ENCODE results near the gene NELFA. TPM values are rescaled to one million over a fixed set of nuclear protein-coding genes. Genes with fewer than 3 reads are reported as not detected.

NELFA gene
- total and polyA plus RNA-seq, 2 donors, result 10.9 to 37.2 TPM

DNA sequence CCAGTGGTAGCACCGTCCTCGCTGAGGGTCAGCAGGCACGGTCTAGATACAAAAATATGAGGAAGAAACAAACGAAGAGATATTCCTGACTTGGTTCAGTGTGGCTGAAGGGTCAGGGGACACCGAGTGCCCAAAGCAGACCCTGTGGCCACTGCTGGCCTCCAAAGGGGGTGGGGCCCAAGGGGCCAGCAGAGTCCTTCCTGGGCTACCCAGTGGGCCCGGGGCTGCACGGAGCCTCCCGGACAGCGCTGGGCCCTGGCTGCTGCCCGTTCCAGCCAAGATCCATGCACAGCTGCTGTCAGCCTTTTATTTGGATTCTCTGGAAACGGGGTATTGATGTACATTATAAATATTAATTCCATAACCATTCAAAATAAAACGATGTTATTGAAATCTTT lies 20.4 kb downstream of the NELFA start:
- Histone ChIP-seq H3K36me3 (ENCODE audit: control insufficient read depth in 2 of 2, insufficient read depth in 2 of 2, low read length in 1 of 2) (peaks cover 73 to 81% of the 10 kb centered on the region in 2 donors), H3K27me3 (ENCODE audit: control insufficient read depth in 2 of 2, insufficient read depth in 1 of 2, low read length in 1 of 2) (no peaks in the 10 kb centered on the region), H3K4me3 (ENCODE audit: low read length in 2 of 2) (no peak overlapping the region), H3K4me1 (ENCODE audit: control insufficient read depth in 2 of 2, insufficient read depth in 2 of 2, low read length in 2 of 2) (no peaks in the 10 kb centered on the region), H3K27ac (ENCODE audit: low read depth in 1 of 2, low read length in 1 of 2) (no peak overlapping the region), H3K9me3 (ENCODE audit: control insufficient read depth in 2 of 2, insufficient read depth in 1 of 2, low read length in 1 of 2) (no peaks in the 10 kb centered on the region)
- 99% methylated on average over 12 of the region's 12 CpGs for WGBS
- no peak for DNase-seq (ENCODE audit: low read depth in 6 of 9, low spot score in 9 of 9)

DNA sequence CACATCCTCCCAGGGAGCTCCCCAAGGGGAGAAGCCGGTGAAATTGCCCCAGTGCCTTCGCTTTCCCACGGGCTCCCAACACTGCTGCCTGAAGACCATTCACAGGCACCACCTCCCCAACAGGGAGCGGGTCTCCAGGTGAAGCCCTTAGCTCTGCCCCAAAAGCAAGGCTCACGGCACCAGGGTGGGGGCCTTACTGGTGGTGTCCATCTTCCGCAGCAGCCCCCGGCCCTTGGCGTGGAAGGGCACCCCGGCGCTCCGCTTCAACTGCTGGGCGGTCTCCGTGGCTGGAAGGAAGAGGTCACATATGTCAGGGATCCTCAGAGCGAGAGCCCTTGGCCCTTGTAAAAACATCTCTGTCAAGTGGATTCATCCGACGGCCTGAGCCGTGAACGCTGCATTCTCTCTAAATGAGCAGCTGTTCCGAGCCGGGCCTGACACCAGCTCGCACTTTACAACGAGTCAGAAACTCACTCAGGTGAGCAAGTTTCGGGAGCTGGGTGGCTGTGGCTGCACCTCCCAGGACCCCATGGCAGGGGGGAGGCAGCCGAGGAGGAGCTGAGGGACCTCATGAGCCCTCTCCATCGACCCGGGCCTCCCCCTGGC lies 20.9 kb downstream of the NELFA start:
- DNase-seq (ENCODE audit: low read depth in 6 of 9, low spot score in 9 of 9), result no peak
- WGBS, result 98% methylated on average over 26 of the region's 26 CpGs
- H3K27me3 ChIP-seq (ENCODE audit: control insufficient read depth in 2 of 2, insufficient read depth in 1 of 2, low read length in 1 of 2), result no peaks in the 10 kb centered on the region
- H3K4me1 ChIP-seq (ENCODE audit: control insufficient read depth in 2 of 2, insufficient read depth in 2 of 2, low read length in 2 of 2), result no peaks in the 10 kb centered on the region
- H3K36me3 ChIP-seq (ENCODE audit: control insufficient read depth in 2 of 2, insufficient read depth in 2 of 2, low read length in 1 of 2), result peaks cover 78 to 86% of the 10 kb centered on the region in 2 donors
- H3K9me3 ChIP-seq (ENCODE audit: control insufficient read depth in 2 of 2, insufficient read depth in 1 of 2, low read length in 1 of 2), result no peaks in the 10 kb centered on the region
- no peak overlapping the region for H3K4me3 ChIP-seq (ENCODE audit: low read length in 2 of 2)
- H3K27ac ChIP-seq (ENCODE audit: low read depth in 1 of 2, low read length in 1 of 2), result no peak overlapping the region

DNA sequence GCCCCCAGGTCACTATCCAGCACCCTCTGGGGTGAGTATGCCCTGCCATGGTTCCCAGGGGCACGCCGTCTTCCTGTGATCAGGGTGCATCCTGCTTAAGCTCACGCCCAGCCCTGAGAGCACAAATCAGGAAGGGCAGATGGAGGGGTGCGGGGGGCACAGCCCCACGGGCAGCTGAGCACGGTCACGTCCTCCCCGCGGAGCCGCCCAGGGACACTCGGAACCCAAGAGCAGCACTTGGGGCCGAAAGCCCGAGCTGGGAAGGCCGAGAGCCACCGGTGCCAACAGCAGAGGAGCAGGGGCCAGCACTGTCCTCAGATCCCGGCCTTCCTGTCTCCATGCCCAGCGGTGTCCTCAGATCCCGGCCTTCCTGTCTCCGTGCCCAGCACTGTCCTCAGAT lies 21.5 kb downstream of the NELFA start:
- peaks cover 83 to 91% of the 10 kb centered on the region in 2 donors for H3K36me3 ChIP-seq (ENCODE audit: control insufficient read depth in 2 of 2, insufficient read depth in 2 of 2, low read length in 1 of 2)
- H3K27me3 ChIP-seq (ENCODE audit: control insufficient read depth in 2 of 2, insufficient read depth in 1 of 2, low read length in 1 of 2), result no peaks in the 10 kb centered on the region
- H3K4me3 ChIP-seq (ENCODE audit: low read length in 2 of 2), result no peak overlapping the region
- WGBS, result 97% methylated on average over 19 of the region's 19 CpGs
- DNase-seq (ENCODE audit: low read depth in 6 of 9, low spot score in 9 of 9), result no peak
- H3K27ac ChIP-seq (ENCODE audit: low read depth in 1 of 2, low read length in 1 of 2), result no peak overlapping the region
- H3K4me1 ChIP-seq (ENCODE audit: control insufficient read depth in 2 of 2, insufficient read depth in 2 of 2, low read length in 2 of 2), result no peaks in the 10 kb centered on the region
- H3K9me3 ChIP-seq (ENCODE audit: control insufficient read depth in 2 of 2, insufficient read depth in 1 of 2, low read length in 1 of 2), result no peaks in the 10 kb centered on the region

DNA sequence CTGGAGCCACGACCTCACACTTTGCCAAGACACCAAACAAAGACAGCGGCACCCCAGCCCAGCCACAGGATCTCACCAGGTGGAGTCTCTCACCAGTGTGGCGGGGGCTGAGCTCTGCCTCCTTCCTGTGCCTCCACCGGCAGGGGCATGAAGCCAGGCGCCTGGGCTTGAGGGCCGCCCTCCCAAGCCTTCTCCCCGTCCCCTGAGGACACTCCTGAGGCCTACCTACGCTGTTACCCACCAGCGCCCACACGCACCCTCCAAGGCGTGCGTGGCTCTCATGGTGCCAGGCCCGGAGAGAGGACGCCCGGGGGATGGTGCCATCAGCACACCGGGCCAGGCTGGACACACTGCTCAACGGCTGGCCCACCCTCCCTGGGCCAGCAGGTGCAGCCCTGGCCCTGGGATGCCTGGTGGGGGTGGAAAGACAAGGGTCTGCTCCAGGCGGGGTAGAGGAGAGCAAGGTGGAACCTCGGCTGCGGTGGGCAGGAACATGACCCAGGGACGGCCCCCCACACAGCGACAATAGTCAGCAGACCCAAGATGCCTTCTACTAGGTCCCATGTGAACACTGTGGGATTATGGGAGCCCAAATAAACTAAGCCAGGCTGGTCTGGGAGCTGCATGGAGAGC lies 22.1 kb downstream of the NELFA start:
- no peaks in the 10 kb centered on the region for H3K4me1 ChIP-seq (ENCODE audit: control insufficient read depth in 2 of 2, insufficient read depth in 2 of 2, low read length in 2 of 2)

DNA sequence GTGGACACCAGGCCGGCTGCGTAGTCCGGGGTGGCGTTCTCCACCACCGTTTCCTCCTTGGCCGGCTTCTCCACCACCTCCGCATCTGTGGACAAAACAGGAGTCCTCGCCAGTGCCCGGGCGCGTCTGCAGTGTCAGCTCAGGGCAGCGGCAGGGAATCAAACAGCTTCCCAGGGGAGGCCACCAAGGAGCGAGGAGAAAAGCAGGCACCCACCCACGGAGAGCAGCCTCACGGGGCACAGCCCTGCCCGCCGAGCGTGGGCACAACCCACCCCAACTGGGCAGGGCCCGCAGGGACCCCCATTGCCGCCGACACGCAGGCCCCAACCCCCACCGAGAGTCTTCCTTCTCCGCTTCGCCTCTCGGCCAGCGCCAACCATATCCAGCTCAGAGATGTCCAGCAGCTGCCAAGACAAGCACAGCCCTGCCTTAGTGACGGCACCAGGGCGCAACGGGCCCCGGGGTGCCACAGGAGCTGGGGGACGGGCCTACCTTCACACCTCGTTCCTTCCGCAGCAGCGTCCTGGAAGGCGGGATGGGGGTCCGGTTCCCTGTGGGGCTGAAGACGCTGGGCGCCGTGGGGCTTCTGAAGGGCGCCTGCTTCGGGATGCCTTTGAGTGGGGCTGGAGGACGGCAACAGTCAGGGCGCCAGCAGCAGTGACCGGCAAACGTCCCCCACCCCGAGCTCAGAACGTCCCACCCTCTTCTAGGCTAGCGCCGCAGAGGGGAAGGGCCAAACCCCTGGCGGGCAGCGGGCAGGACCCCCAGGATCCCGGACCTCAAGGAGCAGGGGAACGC lies 22.8 kb downstream of the NELFA start:
- peaks cover 85 to 96% of the 10 kb centered on the region in 2 donors for H3K36me3 ChIP-seq (ENCODE audit: control insufficient read depth in 2 of 2, insufficient read depth in 2 of 2, low read length in 1 of 2)

More for the DNA sequence above, 22.1 kb downstream of the NELFA start:
- Histone ChIP-seq H3K4me3 (ENCODE audit: low read length in 2 of 2) (no peak overlapping the region), H3K27ac (ENCODE audit: low read depth in 1 of 2, low read length in 1 of 2) (no peak overlapping the region), H3K27me3 (ENCODE audit: control insufficient read depth in 2 of 2, insufficient read depth in 1 of 2, low read length in 1 of 2) (no peaks in the 10 kb centered on the region), H3K36me3 (ENCODE audit: control insufficient read depth in 2 of 2, insufficient read depth in 2 of 2, low read length in 1 of 2) (peaks cover 84 to 93% of the 10 kb centered on the region in 2 donors), H3K9me3 (ENCODE audit: control insufficient read depth in 2 of 2, insufficient read depth in 1 of 2, low read length in 1 of 2) (no peaks in the 10 kb centered on the region)
- no peak for DNase-seq (ENCODE audit: low read depth in 6 of 9, low spot score in 9 of 9)
- 93% methylated on average over 22 of the region's 22 CpGs for WGBS

DNA sequence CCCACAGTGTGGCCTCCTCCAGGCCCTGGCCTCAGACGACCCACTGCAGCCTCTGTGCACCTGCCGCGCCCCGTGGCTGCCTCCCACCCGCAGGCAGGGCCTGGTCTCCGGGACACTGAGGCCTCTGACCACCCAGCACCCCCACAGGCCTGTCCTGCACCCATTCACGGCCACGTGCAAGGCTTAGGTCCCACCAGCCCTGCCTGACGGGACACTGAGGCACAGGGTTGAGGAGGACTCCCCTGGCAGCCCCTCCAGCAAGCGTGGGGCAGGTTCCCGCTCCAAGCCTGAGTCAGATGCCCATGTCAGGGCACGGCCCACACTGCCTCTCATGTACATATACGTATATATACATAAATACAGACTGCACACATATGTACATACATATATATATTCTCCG lies 23.5 kb downstream of the NELFA start:
- no peak for DNase-seq (ENCODE audit: low read depth in 6 of 9, low spot score in 9 of 9)
- 96% methylated on average over 14 of the region's 14 CpGs for WGBS
- H3K4me3 ChIP-seq (ENCODE audit: low read length in 2 of 2), result no peak overlapping the region
- peaks cover 85 to 93% of the 10 kb centered on the region in 2 donors for H3K36me3 ChIP-seq (ENCODE audit: control insufficient read depth in 2 of 2, insufficient read depth in 2 of 2, low read length in 1 of 2)
- no peaks in the 10 kb centered on the region for H3K9me3 ChIP-seq (ENCODE audit: control insufficient read depth in 2 of 2, insufficient read depth in 1 of 2, low read length in 1 of 2)
- H3K27me3 ChIP-seq (ENCODE audit: control insufficient read depth in 2 of 2, insufficient read depth in 1 of 2, low read length in 1 of 2), result no peaks in the 10 kb centered on the region
- H3K4me1 ChIP-seq (ENCODE audit: control insufficient read depth in 2 of 2, insufficient read depth in 2 of 2, low read length in 2 of 2), result no peaks in the 10 kb centered on the region
- no peak overlapping the region for H3K27ac ChIP-seq (ENCODE audit: low read depth in 1 of 2, low read length in 1 of 2)

More for the DNA sequence above, 22.8 kb downstream of the NELFA start:
- H3K27me3 ChIP-seq (ENCODE audit: control insufficient read depth in 2 of 2, insufficient read depth in 1 of 2, low read length in 1 of 2), result no peaks in the 10 kb centered on the region
- no peaks in the 10 kb centered on the region for H3K4me1 ChIP-seq (ENCODE audit: control insufficient read depth in 2 of 2, insufficient read depth in 2 of 2, low read length in 2 of 2)
- no peak overlapping the region for H3K27ac ChIP-seq (ENCODE audit: low read depth in 1 of 2, low read length in 1 of 2)
- H3K4me3 ChIP-seq (ENCODE audit: low read length in 2 of 2), result no peak overlapping the region
- no peaks in the 10 kb centered on the region for H3K9me3 ChIP-seq (ENCODE audit: control insufficient read depth in 2 of 2, insufficient read depth in 1 of 2, low read length in 1 of 2)
- DNase-seq (ENCODE audit: low read depth in 6 of 9, low spot score in 9 of 9), result no peak
- 97% methylated on average over 54 of the region's 54 CpGs for WGBS

DNA sequence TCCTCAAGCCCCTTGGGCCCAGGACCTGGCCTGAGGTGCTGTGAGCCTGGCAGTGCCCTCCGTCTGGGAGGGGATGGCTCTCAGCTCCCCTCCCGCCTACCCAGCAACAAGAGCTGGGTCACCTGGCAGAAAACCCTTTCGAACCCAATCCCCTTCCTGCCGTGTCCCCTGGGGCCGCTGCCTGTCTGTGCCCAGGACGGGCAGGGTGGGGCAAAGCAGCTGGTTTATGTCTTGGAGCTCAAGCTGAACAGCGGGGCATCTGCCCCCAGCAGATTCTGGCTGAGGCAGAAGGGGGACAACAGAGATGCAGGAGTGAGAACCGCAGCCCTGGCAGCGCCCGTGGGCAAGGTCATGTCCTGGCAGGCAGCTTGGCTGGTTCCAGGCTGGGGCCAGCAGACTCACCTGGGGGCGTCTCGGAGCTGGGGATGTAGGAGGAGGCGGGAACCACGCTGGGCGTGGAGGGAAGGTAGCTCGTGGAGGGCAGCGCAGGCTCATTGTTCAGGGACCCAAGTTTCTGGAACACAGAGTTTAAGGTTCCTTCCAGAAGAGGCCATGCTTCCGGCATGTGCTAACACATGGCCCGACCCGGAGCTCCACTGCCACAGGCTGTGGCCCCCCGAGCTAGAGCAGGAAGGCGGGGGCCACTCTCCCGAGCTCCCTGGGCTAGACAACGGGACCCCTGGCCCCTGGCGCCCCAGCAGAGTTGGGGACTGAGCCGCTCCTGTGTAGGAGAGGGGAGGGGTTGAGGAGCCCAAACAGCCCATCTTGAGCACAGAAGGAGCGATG lies 24.2 kb downstream of the NELFA start:
- Histone ChIP-seq H3K4me3 (ENCODE audit: low read length in 2 of 2) (no peak overlapping the region), H3K27me3 (ENCODE audit: control insufficient read depth in 2 of 2, insufficient read depth in 1 of 2, low read length in 1 of 2) (no peaks in the 10 kb centered on the region), H3K27ac (ENCODE audit: low read depth in 1 of 2, low read length in 1 of 2) (no peak overlapping the region), H3K36me3 (ENCODE audit: control insufficient read depth in 2 of 2, insufficient read depth in 2 of 2, low read length in 1 of 2) (peaks cover 84 to 93% of the 10 kb centered on the region in 2 donors), H3K9me3 (ENCODE audit: control insufficient read depth in 2 of 2, insufficient read depth in 1 of 2, low read length in 1 of 2) (no peaks in the 10 kb centered on the region), H3K4me1 (ENCODE audit: control insufficient read depth in 2 of 2, insufficient read depth in 2 of 2, low read length in 2 of 2) (no peaks in the 10 kb centered on the region)
- 93% methylated on average over 27 of the region's 27 CpGs for WGBS
- no peak for DNase-seq (ENCODE audit: low read depth in 6 of 9, low spot score in 9 of 9)

DNA sequence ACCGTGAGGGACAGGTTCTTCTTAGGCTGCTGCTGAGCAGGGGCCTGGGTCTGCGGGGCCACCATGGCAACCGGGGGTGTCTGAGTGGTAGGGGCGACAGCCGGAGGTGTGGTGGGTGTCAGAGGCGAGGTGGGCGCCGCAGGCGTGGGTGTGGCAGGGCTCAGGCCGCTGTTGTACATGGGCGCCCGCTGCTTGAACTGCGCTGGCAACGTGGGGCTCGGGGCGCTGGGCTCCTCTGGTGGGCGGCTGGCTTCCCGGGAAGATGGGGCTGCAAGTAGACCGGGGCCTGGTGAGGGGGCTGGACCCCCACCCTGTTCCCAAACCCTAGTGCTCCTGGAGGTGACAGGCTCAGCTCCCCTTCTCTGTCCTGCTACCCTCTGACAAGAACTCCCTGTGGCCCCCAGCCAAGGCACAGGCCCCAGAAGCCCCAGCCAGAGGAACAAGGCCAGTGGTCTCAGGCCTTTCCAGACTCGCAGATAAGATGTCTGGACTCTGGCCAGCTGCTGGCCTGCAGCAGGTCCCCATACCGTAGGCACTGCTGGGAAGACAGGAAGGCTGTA lies 24.8 kb downstream of the NELFA start:
- peaks cover 84 to 96% of the 10 kb centered on the region in 2 donors for H3K36me3 ChIP-seq (ENCODE audit: control insufficient read depth in 2 of 2, insufficient read depth in 2 of 2, low read length in 1 of 2)
- H3K4me3 ChIP-seq (ENCODE audit: low read length in 2 of 2), result no peak overlapping the region
- no peak overlapping the region for H3K27ac ChIP-seq (ENCODE audit: low read depth in 1 of 2, low read length in 1 of 2)
- DNase-seq (ENCODE audit: low read depth in 6 of 9, low spot score in 9 of 9), result no peak
- H3K4me1 ChIP-seq (ENCODE audit: control insufficient read depth in 2 of 2, insufficient read depth in 2 of 2, low read length in 2 of 2), result no peaks in the 10 kb centered on the region
- no peaks in the 10 kb centered on the region for H3K27me3 ChIP-seq (ENCODE audit: control insufficient read depth in 2 of 2, insufficient read depth in 1 of 2, low read length in 1 of 2)
- 98% methylated on average over 21 of the region's 21 CpGs for WGBS
- no peaks in the 10 kb centered on the region for H3K9me3 ChIP-seq (ENCODE audit: control insufficient read depth in 2 of 2, insufficient read depth in 1 of 2, low read length in 1 of 2)
